ENCODE data around the gene CAMTA1.
A peak's percentile ranks its signal among the peaks of the same experiment; 100 is the strongest.

- TF ChIP-seq CTCF (IDR thresholded peaks at IDR 0.05) (no peak), POLR2AphosphoS5 (IDR thresholded peaks at IDR 0.05; ENCODE audit: low read depth, low read length) (no peak), SIN3A (IDR thresholded peaks at IDR 0.05; ENCODE audit: borderline replicate concordance, insufficient read depth, low read depth, low read length) (no peak), TCF7L2 (IDR thresholded peaks at IDR 0.05; ENCODE audit: low read depth, low read length) (no peak), REST (IDR thresholded peaks at IDR 0.05; ENCODE audit: insufficient read depth in 1 of 2, low read depth in 2 of 2, low read length in 1 of 2) (peak in 1 of 2 experiments; percentile 48; a peak in 1 of 4 replicates)
Measured at GRCh38 chr1:7178741-7179140, 393.5 kb downstream of the CAMTA1 start.
